HepG2 (cell line): ENCODE data around the gene DIRAS1. TPM values are rescaled to one million over a fixed set of nuclear protein-coding genes. Genes with fewer than 3 reads are reported as not detected.

Source experiments
- ATAC-seq: fragments of 200-7000 bp; cut with Tn5 transposase; 3 replicates; pipeline ENCODE4 v1.9.1; 2020; ENCODE audit warnings: mild to moderate bottlenecking, moderate library complexity
- BruUV-seq: library from RNA; stranded (reverse); fragments of 400-500 nt; replicated peaks from 2 replicates; lab custom pipeline; 2021; lab: Mats Ljungman, UMichigan
- CTCF ChIA-PET: fragments of 300-600 bp; formaldehyde crosslinking; extraction: SDS; loops from one replicate; lab custom pipeline; 2021; ENCODE audit warnings: low total read pairs, inconsistent platforms, low intra/inter-chr PET ratio; lab: Yijun Ruan, JAX
- POLR2A ChIA-PET: fragments of 350-600 bp; sonication (Branson Sonifier 250); formaldehyde crosslinking; loops from one replicate; lab custom pipeline; 2020; ENCODE audit warnings: antibody characterized with exemption, inconsistent platforms; lab: Yijun Ruan, JAX
- DNase-seq: peaks from one replicate; pipeline ENCODE4 v3.0.0-alpha.2; 2015; ENCODE audit warnings: low spot score
- FAIRE-seq: peaks from 3 replicates; lab custom pipeline; 2011; peaks lifted over from hg19 to GRCh38; lab: Jason Lieb, UNC
- H2AFZ ChIP-seq: one replicate; pipeline ENCODE4 v1.6.1; 2011; ENCODE audit warnings: low read length, inconsistent platforms
- H3K27ac ChIP-seq: fragments of 300-600 bp; 3 replicates; pipeline ENCODE4 v1.8.0; 2011; ENCODE audit warnings: mixed run types, mild to moderate bottlenecking, mixed read lengths, low read length, inconsistent platforms; ENCODE audit not compliant: insufficient read depth; ENCODE audit errors: extremely low read length
- H3K27me3 ChIP-seq, 2 experiments: fragments of 200-600 bp in 1 of 2; 2 replicates in 1 of 2; 3 replicates in 1 of 2; pipeline versions ENCODE4 v1.6.0 to v1.8.0; 2011; ENCODE audit warnings: low read length in 2 of 2, mild to moderate bottlenecking in 2 of 2, moderate library complexity in 2 of 2, inconsistent platforms in 1 of 2; ENCODE audit not compliant: insufficient read depth in 2 of 2, control insufficient read depth in 1 of 2
- H3K36me3 ChIP-seq, 2 experiments: fragments of 200-600 bp in 1 of 2; replicated peaks in 1 of 2; 2 replicates in 1 of 2; 3 replicates in 1 of 2; pipeline versions ENCODE4 v1.5.1 to v1.8.0; 2011; ENCODE audit warnings: low read length in 2 of 2, inconsistent platforms in 1 of 2; ENCODE audit not compliant: insufficient read depth in 2 of 2, control insufficient read depth in 1 of 2
- H3K4me1 ChIP-seq: 2 replicates; pipeline ENCODE4 v1.5.1; 2012; ENCODE audit warnings: low read length, inconsistent platforms; ENCODE audit not compliant: insufficient read depth
- H3K4me2 ChIP-seq: 2 replicates; pipeline ENCODE4 v1.6.0; 2011; ENCODE audit warnings: low read depth, low read length, inconsistent platforms
- H3K4me3 ChIP-seq, 3 experiments: fragments of 200-600 bp in 1 of 3; sonication (generic), shearing (Covaris generic) in 1 of 3; replicated peaks in 1 of 3; 2 replicates each; pipeline ENCODE4 v1.5.1; 2011 to 2016; ENCODE audit warnings: low read length in 3 of 3, inconsistent platforms in 2 of 3, low read depth in 2 of 3, mild to moderate bottlenecking in 2 of 3, control low read depth in 1 of 3, mixed read lengths in 1 of 3; ENCODE audit not compliant: insufficient read depth in 1 of 3
- H3K79me2 ChIP-seq: one replicate; pipeline ENCODE4 v1.6.1; 2011; ENCODE audit warnings: low read length, inconsistent platforms; ENCODE audit not compliant: insufficient read depth
- H3K9ac ChIP-seq: 2 replicates; pipeline ENCODE4 v1.6.0; 2011; ENCODE audit warnings: mild to moderate bottlenecking, low read depth, low read length, inconsistent platforms; ENCODE audit not compliant: insufficient read depth
- H3K9me3 ChIP-seq: 2 replicates; pipeline ENCODE4 v1.5.1; 2012; ENCODE audit warnings: mild to moderate bottlenecking, low read length
- H4K20me1 ChIP-seq: 2 replicates; pipeline ENCODE4 v1.6.0; 2011; ENCODE audit warnings: inconsistent platforms, mild to moderate bottlenecking, low read length, moderate library complexity; ENCODE audit not compliant: insufficient read depth
- AHR ChIP-seq: IDR thresholded peaks from 2 replicates; pipeline ENCODE4 v1.6.1; 2018; ENCODE audit warnings: missing genetic modification reagents, missing compliant biosample characterization
- CHD4 ChIP-seq: fragments of 200-600 bp; sonication (generic); IDR thresholded peaks from 2 replicates; pipeline ENCODE4 v1.7.0; 2017; ENCODE audit warnings: mild to moderate bottlenecking, low read length, borderline replicate concordance
- EHMT2 ChIP-seq: fragments of 200-600 bp; sonication (generic); IDR thresholded peaks from 2 replicates; pipeline ENCODE4 v1.7.0; 2017; ENCODE audit warnings: antibody characterized with exemption, low read depth, low read length, borderline replicate concordance
- HIVEP1 ChIP-seq: sonication (generic); formaldehyde crosslinking; IDR thresholded peaks from 2 replicates; pipeline ENCODE4 v1.4.0; 2020; ENCODE audit warnings: mild to moderate bottlenecking, missing genetic modification reagents
- MIER2 ChIP-seq: IDR thresholded peaks from 2 replicates; pipeline ENCODE4 v1.6.1; 2016; ENCODE audit warnings: missing biosample characterization, missing genetic modification reagents
- NRL ChIP-seq: sonication (generic); formaldehyde crosslinking; IDR thresholded peaks from 2 replicates; pipeline ENCODE4 v1.5.0; 2020; ENCODE audit warnings: missing genetic modification reagents, mild to moderate bottlenecking, moderate library complexity, borderline replicate concordance
- PCBP1 ChIP-seq: fragments of 200-400 bp; formaldehyde crosslinking; IDR thresholded peaks from 2 replicates; pipeline ENCODE4 v1.6.1; 2017; ENCODE audit warnings: mild to moderate bottlenecking, low read depth, low read length, borderline replicate concordance
- PPARG ChIP-seq: conservative IDR thresholded peaks from 2 replicates; pipeline ENCODE4 v1.6.1; 2016; ENCODE audit warnings: missing biosample characterization, missing genetic modification reagents
- TBL1XR1 ChIP-seq: fragments of 150-350 bp; IDR thresholded peaks from 2 replicates; pipeline ENCODE4 v1.6.1; 2014; ENCODE audit warnings: borderline replicate concordance, low read length; ENCODE audit not compliant: partially characterized antibody
- ZBTB25 ChIP-seq: IDR thresholded peaks from 2 replicates; pipeline ENCODE4 v1.6.1; 2018; ENCODE audit warnings: missing genetic modification reagents
- ZBTB42 ChIP-seq: sonication (generic); formaldehyde crosslinking; IDR thresholded peaks from 2 replicates; pipeline ENCODE4 v1.5.0; 2020; ENCODE audit warnings: mild to moderate bottlenecking, missing genetic modification reagents
- ZNF205 ChIP-seq: IDR thresholded peaks from 2 replicates; pipeline ENCODE4 v1.6.1; 2018; ENCODE audit warnings: missing biosample characterization, missing genetic modification reagents
- ZNF446 ChIP-seq: sonication (generic); formaldehyde crosslinking; IDR thresholded peaks from 2 replicates; pipeline ENCODE4 v1.5.0; 2020; ENCODE audit warnings: mild to moderate bottlenecking, missing genetic modification reagents
- ZNF570 ChIP-seq: sonication (generic); formaldehyde crosslinking; IDR thresholded peaks from 2 replicates; pipeline ENCODE4 v1.4.0; 2020; ENCODE audit warnings: mild to moderate bottlenecking, missing genetic modification reagents, borderline replicate concordance
- ZNF703 ChIP-seq: sonication (generic); formaldehyde crosslinking; IDR thresholded peaks from 2 replicates; pipeline ENCODE4 v1.5.1; 2020; ENCODE audit warnings: missing genetic modification reagents, mild to moderate bottlenecking, moderate library complexity, borderline replicate concordance
- ZNF792 ChIP-seq: IDR thresholded peaks from 2 replicates; pipeline ENCODE4 v1.6.1; 2016
- WGBS: methylation state at CpG from one replicate; pipeline ENCODE4 v1.1.6; 2017; ENCODE audit warnings: low lambda C conversion rate; 5-methylcytosine and 5-hydroxymethylcytosine counted together
- in situ Hi-C: cut with HindIII; loops from 2 replicates; pipeline ENCODE4 v1.10.0; 2017; ENCODE audit warnings: low pct_unique_long_range_greater_than_20kb; ENCODE audit not compliant: extremely low pct_ligation_motif_present
- intact Hi-C: fragments of 100-400 bp; cut with micrococcal nuclease; formaldehyde crosslinking; loops from one replicate; pipeline ENCODE4 v1.10.0; 2022; ENCODE audit not compliant: unreplicated experiment
- polyA plus RNA-seq, 8 experiments: library from polyadenylated mRNA; depleted of rRNA in 3 of 8; stranded (reverse) in 7 of 8; unstranded in 1 of 8; fragments of >200 nt; fragmentation: Illumina TruSeq in 4 of 8; extraction: Trizol in 4 of 8; gene quantifications; 2 replicates each; pipeline versions ENCODE4 v1.2.1 to v1.2.3, GENCODE V29; 2011 to 2016; ENCODE audit warnings: low read depth in 4 of 8, missing spikeins in 1 of 8, mixed read lengths in 1 of 8; ENCODE audit not compliant: insufficient read depth in 1 of 8
- total RNA-seq, 5 experiments: library from RNA; depleted of rRNA; stranded (reverse); fragments of >200 nt; fragmentation: Illumina TruSeq; extraction: Trizol; gene quantifications; 2 replicates each; pipeline ENCODE4 v1.2.3, GENCODE V29; 2016; ENCODE audit warnings: low read depth in 1 of 5
- TF ChIP-seq, protein P1 (sequence below): sonication (generic); formaldehyde crosslinking; IDR thresholded peaks from 2 replicates; pipeline ENCODE4 v1.8.1; 2023; ENCODE audit warnings: missing genetic modification reagents, inconsistent platforms, borderline replicate concordance

The DIRAS1 gene
- total and polyA plus RNA-seq, 2 of the 13 experiments (the other 11 are each of a cell fraction or from before 2014, with no cell fraction given): 0.97 to 1.8 TPM

DNA sequence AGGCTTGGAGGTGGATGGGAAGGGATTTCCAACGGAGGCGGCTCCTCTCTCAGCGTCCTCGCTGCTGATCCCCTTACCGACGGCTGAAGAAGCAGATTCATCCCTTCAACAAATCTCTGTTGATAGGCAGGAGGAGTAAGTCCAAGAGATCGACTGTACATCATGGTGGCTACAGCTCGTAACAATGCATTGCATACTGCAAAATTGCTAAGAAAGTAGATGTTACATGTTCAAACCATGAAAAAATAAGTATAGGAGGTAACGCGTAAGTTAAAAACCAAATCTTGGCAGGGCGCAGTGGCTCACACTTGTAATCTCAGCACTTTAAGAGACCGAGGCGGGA is 19.1 kb upstream of the DIRAS1 start:
- H3K4me2 ChIP-seq: no peak overlapping the region
- POLR2A ChIA-PET: interaction anchor here (1.4 kb wide), 1 partner anchor 45 kb away, joined by 4 read pairs; the partner anchor contains the start of gene THOP1
- WGBS: 73% methylated on average over 9 of the region's 13 CpGs
- peaks cover 4% of the 10 kb centered on the region for H3K79me2 ChIP-seq
- DNase-seq (no peak), FAIRE-seq (no peak), ATAC-seq (no peak)
- in situ Hi-C loops (no loop called here), intact Hi-C loops (no loop called here)
- no peak overlapping the region for H2AFZ ChIP-seq
- peaks cover 7% of the 10 kb centered on the region for H3K4me1 ChIP-seq
- no peaks in the 10 kb centered on the region for H3K9me3 ChIP-seq
- H3K27me3 ChIP-seq: no peaks in the 10 kb centered on the region; a peak in 1 of 5 replicates
- BruUV-seq: no TSS peak
- no peak overlapping the region for H3K27ac ChIP-seq
- no peak overlapping the region for H3K9ac ChIP-seq
- no peak overlapping the region for H3K4me3 ChIP-seq
- peak; percentile 88; the same call in 1 of the 2 replicates for TF ChIP-seq EHMT2
- no peak for TF ChIP-seq ZNF570
- 0 out of 2 replicates have a peak, but pooled peaks have one; percentile 3 for TF ChIP-seq ZNF703 (CRISPR knock-in tag)
- 0 out of 2 replicates have a peak, but pooled peaks have one; percentile 1 for TF ChIP-seq NRL
- TF ChIP-seq HIVEP1 (CRISPR knock-in tag): peak; percentile 3; the same call in 1 of the 2 replicates
- no peak for TF ChIP-seq PCBP1
- no peaks in the 10 kb centered on the region for H4K20me1 ChIP-seq
- peaks cover 4 to 17% of the 10 kb centered on the region in 2 experiments; a peak in 3 of 5 replicates for H3K36me3 ChIP-seq
- CTCF ChIA-PET: no interaction called here

DNA sequence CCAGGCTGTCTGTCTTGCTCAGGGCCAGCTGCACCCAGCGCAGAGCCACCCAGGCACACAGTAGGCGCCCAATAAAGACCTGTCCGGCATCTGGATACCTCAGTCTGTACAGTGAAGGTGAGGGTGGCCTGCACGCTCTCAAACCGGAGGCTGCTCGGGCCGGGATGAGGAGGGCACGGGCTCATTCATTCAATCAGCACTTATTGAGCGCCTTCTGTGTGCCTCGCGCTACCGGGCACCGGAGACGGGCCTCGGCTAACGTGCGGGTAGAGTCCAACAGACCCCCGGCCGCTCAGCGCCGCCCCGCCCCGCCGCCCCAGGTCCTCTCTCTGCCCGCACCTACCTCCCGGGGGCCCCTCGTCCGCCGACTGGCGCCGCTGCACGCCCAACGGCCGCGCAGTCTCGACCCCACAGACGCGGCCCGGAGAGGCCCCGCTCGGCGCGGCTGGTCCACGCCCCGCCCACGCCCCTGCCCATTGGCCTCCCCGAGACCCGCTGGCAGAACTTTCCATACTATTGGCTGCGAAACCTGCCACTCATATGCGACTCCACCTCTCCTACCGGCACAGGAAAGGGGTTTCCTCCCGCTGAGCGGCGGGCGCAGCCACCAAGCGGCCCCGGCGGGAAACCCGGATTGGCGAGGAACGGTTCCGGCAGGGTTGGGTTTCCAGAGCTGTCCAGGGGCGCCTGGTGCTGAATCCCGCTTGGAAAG is 18.6 kb upstream of the DIRAS1 start, which contains the start of gene SLC39A3:
SLC39A3 (minus strand) TSS at position 416 of the 712 bp plus-strand sequence. CDS start 2,760 bp downstream, outside the sequence.
- in situ Hi-C loops (no loop called here), intact Hi-C loops (no loop called here)
- H3K4me2 ChIP-seq: peak within 1 kb of the TSS; percentile 95
- WGBS: 2% methylated on average over 9 of the region's 64 CpGs
- BruUV-seq: no TSS peak
- ChIA-PET POLR2A (interaction anchor here (0.8 to 1.4 kb wide), 2 partner anchors 17 to 45 kb away, joined by 4 read pairs; partner anchors contain the start of gene THOP1), CTCF (no interaction called here)
- ATAC-seq (peak; percentile 99), DNase-seq (peak; percentile 93), FAIRE-seq (peak; percentile 56)
- peak within 1 kb of the TSS; percentile 90 to 97 (median 93) for H3K4me3 ChIP-seq
- H3K9me3 ChIP-seq: no peaks in the 10 kb centered on the region
- no peaks in the 10 kb centered on the region for H4K20me1 ChIP-seq
- H2AFZ ChIP-seq: no peak within 1 kb of the TSS
- H3K27me3 ChIP-seq: no peaks in the 10 kb centered on the region; a peak in 1 of 5 replicates
- peak within 1 kb of the TSS; percentile 79 for H3K9ac ChIP-seq
- peaks cover 5 to 22% of the 10 kb centered on the region in 2 experiments; a peak in 3 of 5 replicates for H3K36me3 ChIP-seq
- H3K79me2 ChIP-seq: peaks cover 4% of the 10 kb centered on the region
- H3K27ac ChIP-seq: peak within 1 kb of the TSS; percentile 34
- H3K4me1 ChIP-seq: peaks cover 7% of the 10 kb centered on the region
- TF ChIP-seq CHD4 (no peak), ZNF446 (peak; percentile 93; the same call in 1 of the 2 replicates), ZBTB42 (CRISPR knock-in tag) (peak; percentile 91; the same call in 1 of the 2 replicates), ZBTB25 (peak; percentile 99), PPARG (CRISPR knock-in tag) (peak; percentile 86; the same call in 1 of the 2 replicates), TBL1XR1 (peak; percentile 39), ZNF205 (CRISPR knock-in tag) (peak; percentile 97), AHR (CRISPR knock-in tag) (peak; percentile 98; the same call in 1 of the 2 replicates), ZNF792 (CRISPR knock-in tag) (peak; percentile 99), MIER2 (CRISPR knock-in tag) (peak; percentile 100)
- TF ChIP-seq, protein P1, sequence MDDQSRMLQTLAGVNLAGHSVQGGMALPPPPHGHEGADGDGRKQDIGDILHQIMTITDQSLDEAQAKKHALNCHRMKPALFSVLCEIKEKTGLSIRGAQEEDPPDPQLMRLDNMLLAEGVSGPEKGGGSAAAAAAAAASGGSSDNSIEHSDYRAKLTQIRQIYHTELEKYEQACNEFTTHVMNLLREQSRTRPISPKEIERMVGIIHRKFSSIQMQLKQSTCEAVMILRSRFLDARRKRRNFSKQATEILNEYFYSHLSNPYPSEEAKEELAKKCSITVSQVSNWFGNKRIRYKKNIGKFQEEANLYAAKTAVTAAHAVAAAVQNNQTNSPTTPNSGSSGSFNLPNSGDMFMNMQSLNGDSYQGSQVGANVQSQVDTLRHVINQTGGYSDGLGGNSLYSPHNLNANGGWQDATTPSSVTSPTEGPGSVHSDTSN (CRISPR knock-in tag): peak; percentile 98
